K562 (cell line): ENCODE measurements around the gene PTK7.

ENCODE experiments used
- CTCF ChIP-seq, 3 experiments: IDR thresholded peaks in 2 of 3; conservative IDR thresholded peaks in 1 of 3; 2 replicates each; pipeline ENCODE4 v1.5.1; 2011 to 2012; ENCODE audit warnings: low read length in 3 of 3, mild to moderate bottlenecking in 3 of 3, control low read depth in 2 of 3, improper control_type of control experiment in 1 of 3, inconsistent platforms in 1 of 3, low read depth in 1 of 3, mixed read lengths in 1 of 3, moderate library complexity in 1 of 3; ENCODE audit not compliant: insufficient read depth in 2 of 3
- POLR2A ChIP-seq: fragments of 450-650 bp; conservative IDR thresholded peaks from 2 replicates; pipeline ENCODE4 v1.6.1; 2016
- ZBTB7A ChIP-seq: IDR thresholded peaks from 2 replicates; pipeline ENCODE4 v1.6.1; 2011; ENCODE audit warnings: low read depth, mild to moderate bottlenecking, low read length, moderate library complexity, borderline replicate concordance; ENCODE audit not compliant: control insufficient read depth

GRCh38 chr6:43204271-43205105 lies 128.4 kb downstream of the PTK7 start:
- no peak for TF ChIP-seq ZBTB7A
- no peak for TF ChIP-seq POLR2A
- no peak for TF ChIP-seq CTCF (IDR thresholded peaks at IDR 0.05 in 2 of 3, conservative IDR thresholded peaks at IDR 0.05 in 1 of 3; ENCODE audit: insufficient read depth in 2 of 3, low read depth in 1 of 3, low read length in 3 of 3)
